D721Med (cell line): ENCODE data around the gene CWF19L2.
"Not testable (repeated sequence)": the region's sequence is repeated elsewhere in the genome, so short reads cannot be mapped to it uniquely, and the experiment has no call there.

Experiments used
- DNase-seq: peaks from one replicate; pipeline ENCODE4 v3.0.0; 2011; ENCODE audit warnings: low spot score; ENCODE audit not compliant: insufficient read length
- FAIRE-seq: peaks from 2 replicates; lab custom pipeline; 2011; peaks lifted over from hg19 to GRCh38; lab: Jason Lieb, UNC
- CTCF ChIP-seq: IDR thresholded peaks from 2 replicates; pipeline ENCODE4 v1.5.1; 2012; ENCODE audit warnings: mild to moderate bottlenecking, control low read depth; ENCODE audit not compliant: insufficient read depth; ENCODE audit errors: missing control alignments

CWF19L2 gene

GRCh38 chr11:107439586-107440167 lies 17.9 kb downstream of the CWF19L2 start:
- no peak for DNase-seq
- FAIRE-seq: no peak
- TF ChIP-seq CTCF: no peak

- DNase-seq (no peak), FAIRE-seq (no peak)
- TF ChIP-seq CTCF: peak; percentile 10
These were observed 19.5 kb downstream of the CWF19L2 start for GRCh38 chr11:107438148-107438547.

GRCh38 chr11:107430525-107430924 lies 27.1 kb downstream of the CWF19L2 start:
- FAIRE-seq (peak; percentile 80), DNase-seq (no peak)
- no peak for TF ChIP-seq CTCF

- FAIRE-seq (no peak), DNase-seq (no peak)
- TF ChIP-seq CTCF: no peak
These were observed 29.9 kb downstream of the CWF19L2 start for GRCh38 chr11:107427569-107428180.

- TF ChIP-seq CTCF: no peak
- FAIRE-seq (no peak), DNase-seq (no peak)
These were observed 44.3 kb downstream of the CWF19L2 start for GRCh38 chr11:107413352-107413751.

GRCh38 chr11:107408762-107409211 lies 48.8 kb downstream of the CWF19L2 start:
- DNase-seq (no peak), FAIRE-seq (no peak)
- TF ChIP-seq CTCF: no peak

GRCh38 chr11:107405260-107405659 lies 52.4 kb downstream of the CWF19L2 start:
- no peak for TF ChIP-seq CTCF
- FAIRE-seq (no peak), DNase-seq (no peak)

GRCh38 chr11:107401131-107401530 lies 56.5 kb downstream of the CWF19L2 start:
- DNase-seq, FAIRE-seq: not testable (repeated sequence)
